K562 (cell line): ENCODE measurements around the gene GJA1. TPM values are rescaled to one million over a fixed set of nuclear protein-coding genes. Genes with fewer than 3 reads are reported as not detected.

Experiments
- ATAC-seq: fragments of 200-7000 bp; cut with Tn5 transposase; 3 replicates; pipeline ENCODE4 v1.9.1; 2020; ENCODE audit warnings: moderate library complexity
- BruUV-seq: library from RNA; stranded (reverse); fragments of 400-500 nt; replicated peaks from 2 replicates; lab custom pipeline; 2021; lab: Mats Ljungman, UMichigan
- CTCF ChIA-PET: fragments of 300-600 bp; formaldehyde crosslinking; extraction: SDS; loops from one replicate; lab custom pipeline; 2021; ENCODE audit warnings: low intra/inter-chr PET ratio; lab: Yijun Ruan, JAX
- POLR2A ChIA-PET: fragments of 300-600, 350-650 bp; sonication (Branson Sonifier 250); formaldehyde crosslinking; extraction: SDS; loops from one replicate; lab custom pipeline; 2021; ENCODE audit warnings: antibody characterized with exemption, inconsistent platforms; lab: Yijun Ruan, JAX
- DNase-seq, 4 experiments: peaks; one replicate each; pipeline versions ENCODE4 v3.0.0 to v3.0.0-alpha.2; 2011 to 2018; ENCODE audit warnings: low spot score in 3 of 4, mixed read lengths in 3 of 4; ENCODE audit errors: extremely low read depth in 1 of 4
- FAIRE-seq: peaks from 2 replicates; lab custom pipeline; 2011; peaks lifted over from hg19 to GRCh38; lab: Jason Lieb, UNC
- H2AFZ ChIP-seq: 2 replicates; pipeline ENCODE4 v1.6.0; 2011; ENCODE audit warnings: low read depth, low read length, control low read depth, inconsistent platforms
- H3K27ac ChIP-seq: fragments of 200-600 bp; 3 replicates; pipeline ENCODE4 v1.8.0; 2011; ENCODE audit warnings: low read depth, mild to moderate bottlenecking, control low read depth, inconsistent platforms, low read length, moderate library complexity, mixed read lengths; ENCODE audit errors: extremely low read depth
- H3K27me3 ChIP-seq, 2 experiments: fragments of 300-600 bp in 1 of 2; 2 replicates in 1 of 2; 3 replicates in 1 of 2; pipeline versions ENCODE4 v1.6.0 to v1.8.0; 2011; ENCODE audit warnings: inconsistent platforms in 2 of 2, low read length in 2 of 2, mild to moderate bottlenecking in 1 of 2, mixed read lengths in 1 of 2, moderate library complexity in 1 of 2; ENCODE audit not compliant: control insufficient read depth in 2 of 2, insufficient read depth in 2 of 2
- H3K36me3 ChIP-seq: fragments of 300-600 bp; 3 replicates; pipeline ENCODE4 v1.8.0; 2011; ENCODE audit warnings: mild to moderate bottlenecking, low read length, inconsistent platforms; ENCODE audit not compliant: control insufficient read depth, insufficient read depth
- H3K4me1 ChIP-seq, 2 experiments: fragments of 200-600 bp in 1 of 2; replicated peaks in 1 of 2; 2 replicates in 1 of 2; 3 replicates in 1 of 2; pipeline versions ENCODE4 v1.5.1 to v1.8.0; 2011; ENCODE audit warnings: inconsistent platforms in 2 of 2, low read length in 2 of 2, mild to moderate bottlenecking in 1 of 2, mixed read lengths in 1 of 2, moderate library complexity in 1 of 2; ENCODE audit not compliant: control insufficient read depth in 2 of 2, insufficient read depth in 2 of 2
- H3K4me2 ChIP-seq: 2 replicates; pipeline ENCODE4 v1.6.1; 2011; ENCODE audit warnings: low read length, control low read depth, inconsistent platforms, mixed read lengths; ENCODE audit not compliant: insufficient read depth
- H3K4me3 ChIP-seq: fragments of 200-600 bp; sonication (generic), shearing (Covaris generic); 2 replicates; pipeline ENCODE4 v1.5.1; 2016; ENCODE audit warnings: control low read depth, inconsistent platforms
- H3K79me2 ChIP-seq: fragments of 200-600 bp; 3 replicates; pipeline ENCODE4 v1.8.0; 2011; ENCODE audit warnings: low read length, inconsistent platforms; ENCODE audit not compliant: control insufficient read depth, insufficient read depth
- H3K9ac ChIP-seq, 2 experiments: 2 replicates each; pipeline versions ENCODE4 v1.6.0 to v1.6.1; 2011; ENCODE audit warnings: low read depth in 2 of 2, low read length in 2 of 2, control low read depth in 1 of 2, inconsistent platforms in 1 of 2, mild to moderate bottlenecking in 1 of 2, mixed read lengths in 1 of 2; ENCODE audit not compliant: insufficient read depth in 1 of 2
- H3K9me1 ChIP-seq: one replicate; pipeline ENCODE4 v1.6.0; 2011; ENCODE audit warnings: inconsistent platforms, mild to moderate bottlenecking, low read length, moderate library complexity; ENCODE audit not compliant: control insufficient read depth, insufficient read depth
- H3K9me3 ChIP-seq: replicated peaks from 2 replicates; pipeline ENCODE4 v1.5.1; 2011; ENCODE audit warnings: low read depth, low read length, inconsistent platforms; ENCODE audit not compliant: control insufficient read depth, insufficient read depth
- H4K20me1 ChIP-seq: replicated peaks from 2 replicates; pipeline ENCODE4 v1.6.1; 2011; ENCODE audit warnings: low read length, inconsistent platforms, mixed read lengths; ENCODE audit not compliant: control insufficient read depth, insufficient read depth
- CTCFL ChIP-seq: IDR thresholded peaks from 2 replicates; pipeline ENCODE4 v1.6.1; 2011; ENCODE audit warnings: borderline replicate concordance, low read depth, mild to moderate bottlenecking, moderate library complexity, low read length; ENCODE audit not compliant: insufficient read depth, poor library complexity, severe bottlenecking
- EGR1 ChIP-seq: fragments of 450-650 bp; conservative IDR thresholded peaks from 2 replicates; pipeline ENCODE4 v1.6.1; 2017; ENCODE audit warnings: mild to moderate bottlenecking
- FOS ChIP-seq: IDR thresholded peaks from 3 replicates; pipeline ENCODE4 v1.6.1; 2011; ENCODE audit not compliant: insufficient read length; ENCODE audit errors: extremely low read depth
- ILK ChIP-seq: fragments of 450-650 bp; IDR thresholded peaks from 2 replicates; pipeline ENCODE4 v1.6.1; 2016; ENCODE audit warnings: missing genetic modification characterization, low read depth, mild to moderate bottlenecking, missing compliant biosample characterization, moderate library complexity, borderline replicate concordance
- KAT8 ChIP-seq: fragments of 450-650 bp; IDR thresholded peaks from 2 replicates; pipeline ENCODE4 v1.6.1; 2016; ENCODE audit warnings: low read depth, mild to moderate bottlenecking
- MYBL2 ChIP-seq, 2 experiments: fragments of 450-650 bp in 1 of 2; sonication (generic) in 1 of 2; formaldehyde crosslinking in 1 of 2; IDR thresholded peaks; 2 replicates each; pipeline versions ENCODE4 v1.6.1 to v1.8.1; 2017 to 2022; ENCODE audit warnings: borderline replicate concordance in 1 of 2, inconsistent platforms in 1 of 2, low read depth in 1 of 2, mild to moderate bottlenecking in 1 of 2, missing genetic modification reagents in 1 of 2, moderate library complexity in 1 of 2
- POLR2A ChIP-seq: fragments of 450-650 bp; conservative IDR thresholded peaks from 2 replicates; pipeline ENCODE4 v1.6.1; 2016
- U2AF1 ChIP-seq: fragments of 200-400 bp; formaldehyde crosslinking; optimal IDR thresholded peaks from 2 replicates; pipeline ENCODE3; 2017; ENCODE audit warnings: mild to moderate bottlenecking, low read depth, low read length, moderate library complexity
- ZNF165 ChIP-seq: fragments of 250-450 bp; sonication (Bioruptor Pico); IDR thresholded peaks from 2 replicates; pipeline ENCODE4 v1.4.0; 2020; ENCODE audit warnings: borderline replicate concordance
- ZNF583 ChIP-seq: fragments of 250-450 bp; sonication (Bioruptor Pico); IDR thresholded peaks from 2 replicates; pipeline ENCODE4 v1.4.0; 2020
- ZNF75A ChIP-seq: fragments of 450-650 bp; formaldehyde crosslinking; IDR thresholded peaks from 2 replicates; pipeline ENCODE4 v1.4.0; 2020; ENCODE audit warnings: mild to moderate bottlenecking
- WGBS: fragments of 100-300 bp; shearing (Covaris generic); methylation state at CpG from one replicate; pipeline ENCODE4 v1.1.6; 2016; ENCODE audit warnings: low coverage, mixed read lengths; ENCODE audit not compliant: insufficient coverage; ENCODE audit errors: missing lambda C conversion rate; 5-methylcytosine and 5-hydroxymethylcytosine counted together
- in situ Hi-C: fragments of 300-500 bp; cut with MboI; formaldehyde crosslinking; loops from 4 replicates; pipeline ENCODE4 v1.15.0; 2018; ENCODE audit warnings: inconsistent platforms, mixed read lengths
- intact Hi-C: fragments of 100-400 bp; cut with micrococcal nuclease; formaldehyde crosslinking; loops from 2 replicates; pipeline ENCODE4 v1.14.2; 2022
- polyA plus RNA-seq, 8 experiments: library from polyadenylated mRNA; depleted of rRNA in 4 of 8; stranded (reverse) in 5 of 8; unstranded in 3 of 8; fragments of >200 nt; fragmentation: Nextera tagmentation in 2 of 8; fragmentation: Illumina TruSeq in 1 of 8; extraction: Ambion mirVana in 2 of 8; extraction: Trizol in 1 of 8; gene quantifications; 2 replicates each; pipeline versions ENCODE4 v1.2.1 to v1.2.3, GENCODE V29; 2011 to 2014; ENCODE audit warnings: inconsistent platforms in 1 of 8, missing spikeins in 1 of 8
- total RNA-seq, 7 experiments: library from RNA; depleted of rRNA in 6 of 7; stranded (reverse); fragments of >200 nt in 6 of 7; fragmentation: Illumina TruSeq in 2 of 7; extraction: Trizol in 2 of 7; gene quantifications; 2 replicates each; pipeline versions ENCODE4 v1.2.1 to v1.2.3, GENCODE V29; 2011 to 2021; ENCODE audit warnings: low replicate concordance in 1 of 7
- TF ChIP-seq, protein P1 (sequence below): fragments of 450-650 bp; formaldehyde crosslinking; conservative IDR thresholded peaks from 2 replicates; pipeline ENCODE4 v1.4.0; 2022; ENCODE audit warnings: mild to moderate bottlenecking, missing genetic modification characterization

GJA1 gene
- total and polyA plus RNA-seq, 9 of the 15 experiments (the other 6 are each of a cell fraction or from before 2014, with no cell fraction given) = 0.04 to 0.58 (median 0.06) TPM; not detected in 4

GRCh38 chr6:121479486-121480098 lies 44.1 kb downstream of the GJA1 start:
- no peaks in the 10 kb centered on the region for H4K20me1 ChIP-seq
- no peak for ATAC-seq
- no peak overlapping the region for H2AFZ ChIP-seq

DNA sequence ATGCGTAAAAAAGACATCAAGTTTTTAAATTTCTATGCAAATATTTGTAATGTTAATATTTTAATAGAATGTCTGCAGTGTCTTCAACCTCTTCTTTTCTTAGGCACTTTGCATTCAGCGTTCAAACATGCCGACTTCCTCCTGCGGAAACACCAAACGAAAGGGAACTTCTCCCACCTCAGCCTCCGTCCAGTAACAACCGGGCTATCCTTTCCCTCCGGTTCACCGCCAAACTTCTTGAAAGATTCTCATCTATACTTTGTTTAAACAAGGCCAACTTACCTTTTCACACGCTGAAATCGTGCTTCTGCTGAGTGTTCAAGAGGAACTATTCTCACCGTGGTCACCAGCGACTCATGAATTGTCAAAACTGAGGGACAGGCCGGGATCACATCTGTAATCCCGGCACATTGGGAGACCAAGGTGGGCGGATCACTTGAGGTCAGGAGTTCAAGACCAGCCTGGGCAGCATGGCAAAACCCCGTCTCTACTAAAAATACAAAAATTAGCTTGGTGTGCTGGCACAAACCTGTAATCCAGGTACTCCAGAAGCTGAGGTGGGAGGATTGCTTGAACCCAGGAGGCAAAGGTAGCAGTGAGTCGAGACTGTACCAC lies 44.8 kb downstream of the GJA1 start:
- Histone ChIP-seq H3K27me3 (no peaks in the 10 kb centered on the region), H3K4me1 (no peaks in the 10 kb centered on the region), H3K79me2 (no peaks in the 10 kb centered on the region), H3K36me3 (no peaks in the 10 kb centered on the region), H3K27ac (no peak overlapping the region), H3K9ac (no peak overlapping the region), H3K9me3 (no peaks in the 10 kb centered on the region), H3K4me3 (no peak overlapping the region), H3K9me1 (no peaks in the 10 kb centered on the region), H2AFZ (no peak overlapping the region), H4K20me1 (no peaks in the 10 kb centered on the region), H3K4me2 (no peak overlapping the region)
- WGBS = under 1% methylated on average over 17 of the region's 18 CpGs
- intact Hi-C loops = no loop called here
- CTCF ChIA-PET = no interaction called here
- ATAC-seq (no peak), DNase-seq (no peak), FAIRE-seq (no peak)
- POLR2A ChIA-PET = no interaction called here
- in situ Hi-C loops = no loop called here
- BruUV-seq = no TSS peak
- TF ChIP-seq POLR2A = no peak
- no peak for TF ChIP-seq EGR1
- TF ChIP-seq ILK (tag) = no peak
- TF ChIP-seq CTCFL = no peak
- TF ChIP-seq, protein P1, sequence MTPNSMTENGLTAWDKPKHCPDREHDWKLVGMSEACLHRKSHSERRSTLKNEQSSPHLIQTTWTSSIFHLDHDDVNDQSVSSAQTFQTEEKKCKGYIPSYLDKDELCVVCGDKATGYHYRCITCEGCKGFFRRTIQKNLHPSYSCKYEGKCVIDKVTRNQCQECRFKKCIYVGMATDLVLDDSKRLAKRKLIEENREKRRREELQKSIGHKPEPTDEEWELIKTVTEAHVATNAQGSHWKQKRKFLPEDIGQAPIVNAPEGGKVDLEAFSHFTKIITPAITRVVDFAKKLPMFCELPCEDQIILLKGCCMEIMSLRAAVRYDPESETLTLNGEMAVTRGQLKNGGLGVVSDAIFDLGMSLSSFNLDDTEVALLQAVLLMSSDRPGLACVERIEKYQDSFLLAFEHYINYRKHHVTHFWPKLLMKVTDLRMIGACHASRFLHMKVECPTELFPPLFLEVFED (CRISPR knock-in tag) = no peak
- TF ChIP-seq ZNF583 (CRISPR knock-in tag) = no peak
- no peak for TF ChIP-seq MYBL2 (IDR thresholded peaks at IDR 0.05; ENCODE audit: low read depth)
- TF ChIP-seq MYBL2 (CRISPR knock-in tag; IDR thresholded peaks at IDR 0.05; ENCODE audit: borderline replicate concordance) = no peak
- TF ChIP-seq FOS = no peak
- no peak for TF ChIP-seq U2AF1

More at GRCh38 chr6:121479486-121480098, 44.1 kb downstream of the GJA1 start:
- Histone ChIP-seq H3K79me2 (no peaks in the 10 kb centered on the region), H3K27me3 (no peaks in the 10 kb centered on the region), H3K36me3 (no peaks in the 10 kb centered on the region), H3K4me3 (no peak overlapping the region), H3K27ac (no peak overlapping the region), H3K4me2 (no peak overlapping the region), H3K4me1 (no peaks in the 10 kb centered on the region), H3K9ac (no peak overlapping the region), H3K9me3 (no peaks in the 10 kb centered on the region), H3K9me1 (no peaks in the 10 kb centered on the region)
- no peak for FAIRE-seq
- ChIA-PET POLR2A (no interaction called here), CTCF (no interaction called here)
- DNase-seq = no peak
- intact Hi-C loops = no loop called here
- 2% methylated on average over 21 of the region's 21 CpGs for WGBS
- in situ Hi-C loops = no loop called here
- BruUV-seq = no TSS peak
- TF ChIP-seq KAT8 (no peak), ZNF165 (CRISPR knock-in tag) (no peak), ZNF75A (no peak)
